Stimulated activated CD8-positive, alpha-beta memory T cell treated with anti-CD3 and anti-CD28 coated beads, Interleukin-7, amount 100 ng/mL, for 1 hour (primary cell): ENCODE results near the gene FYN.

Experiments
- DNase-seq, 2 donors: peaks; one replicate each; pipeline ENCODE4 v3.0.0-alpha.2; 2020; ENCODE audit warnings: low read depth in 2 of 2

The FYN gene

GRCh38 chr6:111625461-111626391 is 247.5 kb downstream of the FYN start:
- no peak for DNase-seq

DNA sequence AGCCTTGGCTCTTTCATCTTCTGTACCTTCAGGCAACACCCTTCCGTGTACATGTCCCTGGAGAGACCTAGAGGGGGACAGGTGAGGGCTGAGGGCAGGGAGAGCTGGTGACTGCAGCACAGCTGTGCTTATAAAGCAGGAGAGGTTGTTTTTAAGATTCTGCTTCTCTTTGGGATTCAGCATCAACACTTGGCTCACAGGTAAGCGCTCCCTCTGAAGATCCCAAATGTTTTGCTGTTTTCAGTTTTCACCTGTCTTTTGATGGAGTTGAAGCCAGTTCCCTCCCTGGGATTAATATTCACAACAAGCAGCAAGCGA is 248.2 kb downstream of the FYN start:
- DNase-seq, result no peak

DNA sequence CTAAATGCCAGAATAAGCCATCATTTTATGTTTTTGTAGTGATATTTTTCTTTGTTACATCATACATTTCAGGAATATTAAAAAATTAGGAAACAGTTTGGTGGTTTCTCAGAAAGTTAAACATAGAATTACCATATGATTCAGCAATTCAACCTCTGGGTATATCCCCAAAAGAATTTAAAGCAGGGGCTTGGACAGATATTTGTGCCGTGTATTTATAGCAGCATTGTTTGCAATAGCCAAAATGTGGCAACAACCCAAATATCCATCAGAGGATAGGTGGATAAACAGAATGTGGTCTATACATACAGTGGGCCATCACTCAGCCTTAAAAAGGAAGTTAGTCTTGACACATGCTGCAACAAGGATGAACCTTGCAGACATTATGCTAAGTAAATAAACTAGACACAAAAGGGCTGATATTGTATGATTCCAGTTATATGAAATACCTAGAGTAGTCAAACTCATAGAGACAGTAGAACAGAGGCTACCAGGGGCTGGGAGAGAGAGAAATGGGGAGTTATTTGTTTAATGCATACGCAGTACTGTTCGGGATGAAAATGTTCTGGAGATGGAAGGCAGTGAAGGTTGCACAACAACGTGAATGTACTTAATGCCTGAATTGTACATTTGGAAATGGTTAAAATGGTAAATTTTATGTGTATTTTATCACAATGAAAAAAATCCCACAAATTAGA is 248.7 kb downstream of the FYN start:
- DNase-seq, result no peak

- no peak for DNase-seq
Measured at GRCh38 chr6:111623046-111623718, 250.1 kb downstream of the FYN start.

DNA sequence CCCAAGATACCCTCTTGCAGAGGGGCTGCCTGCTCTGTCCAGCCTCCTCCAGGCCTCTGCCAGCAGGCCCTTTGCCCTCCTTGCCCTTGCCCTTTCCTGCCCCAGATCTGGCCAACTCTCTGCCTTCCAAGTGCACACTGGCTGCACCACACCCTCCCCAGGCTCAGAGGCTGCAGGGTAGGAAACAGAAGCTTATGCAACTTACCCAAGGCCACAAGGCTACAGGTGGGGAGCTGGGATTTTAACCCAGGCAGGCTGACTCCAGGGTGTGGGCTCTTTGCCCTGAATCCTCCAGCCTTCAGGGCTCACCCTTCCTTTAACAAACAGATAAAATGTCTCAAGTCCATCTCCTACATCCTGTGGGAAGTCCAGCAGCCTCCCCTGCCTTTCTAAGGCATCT is 253.1 kb downstream of the FYN start:
- DNase-seq, result no peak

DNA sequence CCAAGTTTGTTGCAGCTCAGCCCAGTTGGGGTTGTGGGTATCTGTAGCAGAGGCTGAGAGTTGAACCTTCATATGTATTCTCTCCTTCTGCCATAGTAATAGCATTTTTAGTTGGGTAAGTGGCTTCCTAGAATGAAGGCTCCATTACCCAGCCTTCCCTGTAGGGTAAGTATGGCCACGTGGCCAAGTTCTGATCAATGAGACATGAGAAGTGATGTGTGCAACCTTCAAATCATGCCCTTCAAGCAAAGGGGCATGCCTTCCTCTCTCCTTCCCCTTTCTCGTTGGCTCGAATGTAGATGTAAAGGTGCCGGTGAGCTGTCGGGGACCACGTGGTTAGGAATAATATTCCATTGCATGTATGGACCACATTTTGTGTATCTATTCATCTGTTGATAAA is 254.8 kb downstream of the FYN start:
- no peak for DNase-seq

DNA sequence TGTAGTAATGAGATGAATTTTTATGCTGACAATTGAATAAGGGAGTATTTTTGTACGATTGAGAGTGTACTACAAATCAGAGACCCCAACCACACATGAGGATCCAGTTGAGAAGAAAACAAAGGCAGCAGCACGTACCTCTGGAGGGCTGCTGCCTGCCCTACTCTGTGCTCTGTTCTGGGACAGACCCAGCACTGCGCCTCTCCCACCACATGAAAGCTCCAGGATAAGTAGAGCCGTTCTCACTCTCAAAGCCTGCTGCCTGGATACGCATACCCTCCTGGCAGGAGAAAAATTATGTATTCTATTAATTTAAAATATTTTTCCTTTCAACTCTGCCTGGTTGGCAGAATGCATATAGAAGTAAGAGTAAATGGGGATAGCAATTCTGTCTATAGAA is 256.1 kb downstream of the FYN start:
- DNase-seq, result no peak

GRCh38 chr6:111615916-111616612 is 257.2 kb downstream of the FYN start:
- no peak for DNase-seq

DNA sequence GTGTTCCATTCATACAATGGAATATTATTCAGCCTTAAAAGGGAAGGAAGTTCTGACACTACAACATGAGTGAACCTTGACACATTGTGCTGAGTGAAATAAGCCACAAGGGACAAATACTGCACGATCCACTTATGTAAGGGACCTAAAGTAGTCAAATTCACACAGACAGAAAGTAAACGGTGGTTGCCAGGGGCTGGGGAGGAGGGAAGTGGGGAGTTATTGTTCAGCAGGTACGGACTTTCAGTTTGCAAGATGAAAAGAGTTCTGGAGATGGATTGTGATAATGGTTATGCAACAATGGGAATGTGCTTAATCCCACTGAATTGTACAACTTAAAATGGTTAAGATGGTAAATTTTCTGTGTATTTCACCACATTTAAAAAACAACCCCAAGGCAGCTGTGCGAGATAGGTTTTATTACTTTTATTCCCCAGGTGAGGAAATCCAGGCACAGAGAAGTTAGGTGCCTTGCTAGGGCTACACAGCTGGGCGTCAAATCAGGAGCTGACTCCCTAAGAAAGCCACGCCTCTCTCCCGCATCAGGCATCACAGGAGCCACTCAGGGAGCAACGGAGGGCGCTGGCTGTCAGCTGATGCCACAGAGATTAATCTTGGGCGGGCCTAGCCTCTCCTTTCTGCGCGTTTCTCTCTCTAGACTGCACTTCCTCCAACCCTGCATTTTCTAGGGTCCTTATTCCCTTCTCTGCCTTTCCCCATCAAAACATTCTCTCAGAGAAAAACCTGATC is 258.2 kb downstream of the FYN start:
- no peak for DNase-seq

DNA sequence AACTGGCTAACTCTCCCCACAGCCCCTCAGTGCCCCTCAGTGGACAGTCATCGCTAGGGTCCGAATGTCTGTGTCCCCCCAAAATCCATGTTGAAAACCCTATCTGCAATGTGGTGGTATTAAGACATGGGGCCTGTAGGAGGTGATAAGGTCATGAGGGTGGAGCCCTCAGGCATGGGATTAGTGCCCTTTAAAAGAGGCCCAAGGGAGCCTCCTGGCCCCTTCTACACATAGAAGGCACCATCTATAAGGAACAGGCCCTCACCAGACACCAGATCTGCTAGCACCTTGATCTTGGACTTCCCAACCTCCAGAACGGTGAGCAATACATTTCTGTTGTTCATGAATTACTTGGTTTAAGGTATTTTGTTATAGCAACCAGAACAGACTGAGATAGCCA is 260.9 kb downstream of the FYN start:
- no peak for DNase-seq

DNA sequence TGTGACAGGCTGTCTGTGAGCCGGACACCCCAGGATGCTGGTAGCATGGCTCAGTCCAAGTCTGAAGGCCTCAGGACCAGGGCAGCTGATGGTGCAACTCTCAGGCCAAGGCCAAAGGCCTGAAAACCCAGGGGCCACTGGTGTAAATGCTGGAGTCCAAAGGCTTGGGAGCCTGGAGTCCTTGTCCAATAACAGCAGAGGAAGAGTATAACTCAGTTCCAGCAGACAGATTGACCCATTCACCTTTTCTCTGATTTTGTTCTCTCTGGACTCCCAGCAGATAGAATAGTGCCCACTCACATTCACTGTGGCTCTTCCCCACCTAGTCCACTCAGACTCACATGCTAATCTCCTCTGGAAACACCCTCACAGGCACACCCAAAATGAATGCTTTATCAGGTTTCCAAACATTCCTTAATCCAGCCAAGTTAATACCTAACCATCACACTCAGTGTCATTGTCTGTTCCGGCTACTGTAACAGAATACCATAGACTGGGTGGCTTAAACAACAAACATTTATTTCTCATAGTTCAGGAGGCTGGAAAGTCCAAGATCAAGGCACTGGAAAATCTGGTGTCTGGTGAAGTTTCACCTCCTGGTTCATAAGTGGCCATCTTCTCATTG is 262.6 kb downstream of the FYN start:
- DNase-seq, result no peak
